ENCODE data around the gene ABCA5.
"Not testable (repeated sequence)": the region's sequence is repeated elsewhere in the genome, so short reads cannot be mapped to it uniquely, and the experiment has no call there.

The ABCA5 gene

GRCh38 chr17:69196105-69196653 is 130.8 kb downstream of the ABCA5 start:
- not testable (repeated sequence) for DNase-seq

Data from GDM1 (cell line).